H54 (cell line): ENCODE results near the gene GPN1.
"Not testable (repeated sequence)": the region's sequence is repeated elsewhere in the genome, so short reads cannot be mapped to it uniquely, and the experiment has no call there.

Experiments
- DNase-seq: peaks from one replicate; pipeline ENCODE4 v3.0.0; 2011; ENCODE audit warnings: low spot score, mixed read lengths; ENCODE audit not compliant: insufficient read length
- FAIRE-seq: peaks from 3 replicates; lab custom pipeline; 2011; peaks lifted over from hg19 to GRCh38; lab: Jason Lieb, UNC
- POLR2A ChIP-seq: IDR thresholded peaks from 2 replicates; pipeline ENCODE4 v1.6.1; 2011; ENCODE audit warnings: low read depth, mild to moderate bottlenecking, low read length

The GPN1 gene

DNA sequence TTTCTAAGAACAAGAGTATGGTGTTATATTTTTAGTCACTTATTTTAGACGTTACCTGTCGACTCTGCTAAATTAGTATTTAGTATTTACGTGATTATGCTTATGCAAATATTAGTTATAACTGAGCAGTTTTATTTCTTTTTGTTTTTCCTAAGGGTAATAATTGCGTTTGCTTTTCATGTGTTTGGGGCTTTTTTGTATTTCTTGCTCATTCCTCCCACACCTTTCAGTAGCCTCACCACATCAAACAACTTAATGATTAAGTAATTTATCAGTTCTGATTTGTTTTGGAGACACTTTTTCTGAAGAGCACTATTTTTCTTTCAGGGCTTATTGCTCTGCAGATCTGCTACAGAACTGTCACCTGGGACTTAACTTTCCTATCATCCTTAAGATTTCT is 42.4 kb downstream of the GPN1 start:
- no peak for TF ChIP-seq POLR2A
- FAIRE-seq (no peak), DNase-seq (no peak)

DNA sequence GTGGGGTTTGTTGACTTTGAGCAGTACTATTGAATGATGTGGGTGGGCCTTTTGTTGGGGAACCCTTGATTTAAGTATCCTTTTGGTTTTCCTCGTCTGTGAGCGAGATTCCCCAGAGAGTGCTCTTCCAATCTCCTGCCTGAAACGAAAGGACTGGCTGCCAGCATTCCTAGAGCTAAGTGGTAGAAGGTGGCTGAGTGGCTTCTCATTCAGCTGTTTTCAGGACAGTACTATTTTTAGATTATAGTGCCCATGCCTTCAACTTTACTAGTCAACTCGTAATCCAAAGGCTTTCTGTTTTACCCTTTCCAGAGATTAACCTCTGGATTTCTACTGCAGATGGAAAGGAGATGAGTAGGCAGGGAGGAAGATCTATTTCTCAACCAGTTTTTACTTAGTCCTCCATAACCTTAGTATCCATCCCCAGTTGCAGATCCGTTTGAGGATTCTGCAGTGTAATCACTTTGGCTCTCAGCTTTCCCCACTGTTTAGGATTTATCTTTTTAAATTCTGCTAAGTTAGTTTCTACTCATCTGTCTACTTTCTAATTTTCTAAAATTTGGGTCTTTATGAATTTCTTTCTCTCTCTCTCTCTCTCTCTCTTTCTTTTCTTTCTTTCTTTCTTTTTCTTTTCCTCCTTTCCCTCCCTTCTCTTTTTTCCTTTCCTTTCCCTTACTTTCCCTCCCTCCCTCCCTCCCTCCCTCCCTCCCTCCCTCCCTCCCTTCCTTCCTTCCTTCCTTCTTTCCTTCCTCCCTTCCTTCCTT is 44.1 kb downstream of the GPN1 start:
- no peak for FAIRE-seq

DNA sequence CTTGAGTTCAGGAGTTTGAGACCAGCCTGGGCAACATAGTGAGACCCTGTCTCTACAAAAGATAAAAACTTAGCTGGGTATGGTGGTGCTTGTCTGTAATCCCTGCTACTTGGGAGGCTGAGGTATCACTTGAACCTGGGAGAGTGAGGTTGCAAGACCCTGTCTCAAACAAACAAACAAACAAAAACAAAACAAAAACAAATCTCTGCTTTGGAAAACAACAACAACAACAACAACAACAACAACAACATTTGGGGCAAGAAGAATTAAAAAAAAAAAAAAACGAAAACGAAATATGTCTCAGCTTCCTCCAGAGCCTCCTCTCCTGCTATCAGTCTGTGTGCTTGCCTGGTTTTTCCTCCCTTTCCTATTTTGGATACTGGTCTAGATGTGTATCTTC is 51.7 kb downstream of the GPN1 start:
- no peak for TF ChIP-seq POLR2A
- FAIRE-seq: no peak
- no peak for DNase-seq

More for the DNA sequence above, 44.1 kb downstream of the GPN1 start:
- no peak for DNase-seq
- no peak for TF ChIP-seq POLR2A

DNA sequence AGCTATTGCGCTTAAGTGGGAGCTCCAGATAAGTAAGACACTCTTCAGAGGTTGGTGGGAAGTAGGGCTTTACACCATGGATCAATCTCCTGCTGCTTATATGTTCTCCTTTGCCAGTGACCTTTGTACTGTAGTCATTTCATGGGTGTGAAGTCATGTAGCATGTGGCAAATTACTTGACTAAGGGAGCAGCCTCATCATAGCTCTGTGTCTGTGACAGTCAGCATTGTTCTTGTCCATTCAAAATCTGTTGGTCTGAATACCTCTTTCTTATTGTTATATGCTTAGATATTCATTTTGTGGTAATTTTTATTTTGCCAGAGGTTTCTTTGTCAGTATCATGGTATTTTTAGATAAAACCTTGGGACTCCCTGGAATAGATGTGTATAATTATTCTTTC is 53.0 kb downstream of the GPN1 start:
- DNase-seq (no peak), FAIRE-seq (peak; percentile 33)
- no peak for TF ChIP-seq POLR2A

DNA sequence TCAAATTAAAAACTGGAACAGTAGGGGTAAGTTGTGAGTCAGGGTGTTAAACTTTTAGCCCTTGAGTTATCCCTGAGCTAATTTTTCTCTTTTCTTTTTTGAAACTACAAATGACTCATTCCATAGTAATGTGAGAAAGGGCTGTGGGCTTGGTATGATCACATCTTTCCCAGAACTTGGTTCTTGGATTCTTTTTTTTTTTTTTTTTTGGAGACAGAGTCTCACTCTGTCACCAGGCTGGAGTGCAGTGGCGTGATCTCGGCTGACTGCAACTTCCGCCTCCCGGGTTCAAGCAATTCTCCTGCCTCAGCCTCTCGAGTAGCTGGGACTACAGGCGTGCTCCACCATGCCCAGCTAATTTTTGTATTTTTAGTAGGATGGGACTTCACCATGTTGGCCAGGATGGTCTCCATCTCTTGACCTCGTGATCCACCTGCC is 53.5 kb downstream of the GPN1 start:
- DNase-seq: peak; percentile 55
- FAIRE-seq: peak; percentile 64

DNA sequence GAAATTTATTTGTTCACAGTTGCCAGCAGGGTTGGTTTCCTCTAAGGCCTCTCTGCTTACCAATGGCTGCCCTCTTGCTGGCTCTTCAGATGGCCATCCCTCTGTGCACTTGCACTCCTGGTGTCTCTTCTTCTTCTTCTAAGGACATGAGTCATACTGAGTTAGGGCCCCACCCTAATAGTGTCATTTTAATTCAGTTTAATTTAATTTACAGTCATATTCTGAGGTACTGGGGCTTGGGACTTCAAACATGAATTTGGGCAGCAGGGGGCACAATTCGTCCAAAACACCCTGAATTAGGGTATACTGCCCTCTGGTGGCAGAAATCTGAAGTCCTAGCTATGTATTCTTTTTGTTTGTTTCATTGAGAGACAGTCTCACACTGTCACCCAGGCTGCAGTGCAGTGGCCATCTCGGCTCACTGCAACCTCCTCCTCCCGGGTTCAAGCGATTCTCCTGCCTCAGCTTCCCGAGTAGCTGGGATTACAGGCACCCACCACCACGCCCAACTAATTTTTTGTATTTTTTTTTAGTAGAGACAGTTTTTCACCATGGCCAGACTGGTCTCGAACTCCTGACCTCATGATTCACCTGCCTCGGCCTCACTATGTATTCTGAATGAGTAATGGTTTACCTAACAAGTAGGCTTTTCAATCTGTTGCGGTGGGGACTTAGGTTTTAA is 54.7 kb downstream of the GPN1 start:
- DNase-seq (peak; percentile 22), FAIRE-seq (peak; percentile 70)

DNA sequence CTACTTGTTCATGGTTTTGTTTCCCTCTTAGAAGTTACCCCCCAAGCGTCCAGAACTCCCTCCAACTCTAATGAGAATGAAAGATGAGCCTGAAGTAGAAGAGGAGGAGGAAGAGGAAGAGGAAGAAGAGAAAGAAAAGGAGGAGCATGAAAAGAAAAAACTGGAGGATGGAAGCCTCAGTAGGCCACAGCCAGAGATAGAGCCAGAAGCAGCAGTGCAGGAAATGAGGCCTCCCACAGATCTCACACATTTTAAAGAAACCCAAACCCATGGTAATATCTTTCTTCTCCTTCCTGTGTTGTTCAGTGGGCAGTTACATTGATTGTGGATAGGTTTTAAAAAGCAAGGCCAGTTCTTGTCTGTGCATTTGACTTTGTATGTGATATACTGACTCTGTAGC is 56.2 kb downstream of the GPN1 start:
- not testable (repeated sequence) for DNase-seq, FAIRE-seq

More for the DNA sequence above, 54.7 kb downstream of the GPN1 start:
- TF ChIP-seq POLR2A: no peak

DNA sequence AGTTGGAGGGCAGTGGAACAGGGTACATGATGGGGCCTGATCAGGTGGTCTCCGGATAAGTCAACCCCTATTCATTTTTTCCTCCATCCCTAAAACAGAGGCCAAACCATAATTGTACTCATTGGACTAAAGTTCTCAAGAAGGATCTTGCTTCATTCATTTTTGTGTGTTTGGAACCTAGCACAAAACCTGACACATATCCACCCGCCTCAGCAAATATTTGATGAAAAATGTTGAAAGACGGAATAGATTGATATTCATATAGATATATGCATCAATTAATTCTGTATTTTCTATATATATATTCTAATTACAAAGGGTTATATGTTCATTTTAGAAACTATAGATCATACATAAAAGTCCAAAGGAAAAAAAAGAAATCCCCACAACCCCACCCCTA is 56.7 kb downstream of the GPN1 start:
- DNase-seq (no peak), FAIRE-seq (no peak)
- TF ChIP-seq POLR2A: no peak

DNA sequence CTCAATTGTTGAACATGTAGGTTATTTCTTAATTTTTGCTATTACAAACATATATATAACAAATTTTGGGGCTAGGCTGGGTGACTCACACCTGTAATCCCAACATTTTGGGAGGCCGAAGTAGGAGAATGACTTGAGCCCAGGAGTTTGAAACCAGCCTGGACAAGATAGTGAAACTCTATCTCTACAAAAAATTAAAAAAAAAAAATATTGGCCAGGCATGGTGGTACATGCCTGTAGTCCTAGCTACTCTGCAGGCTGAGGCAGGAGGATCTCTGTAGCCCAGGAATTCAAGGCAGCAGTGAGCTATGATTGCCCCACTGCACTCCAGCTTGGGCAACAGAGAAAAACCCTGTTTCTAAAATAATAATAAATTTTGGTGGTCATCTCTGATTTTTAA is 58.4 kb downstream of the GPN1 start:
- DNase-seq: no peak
- TF ChIP-seq POLR2A: no peak
- FAIRE-seq: no peak

DNA sequence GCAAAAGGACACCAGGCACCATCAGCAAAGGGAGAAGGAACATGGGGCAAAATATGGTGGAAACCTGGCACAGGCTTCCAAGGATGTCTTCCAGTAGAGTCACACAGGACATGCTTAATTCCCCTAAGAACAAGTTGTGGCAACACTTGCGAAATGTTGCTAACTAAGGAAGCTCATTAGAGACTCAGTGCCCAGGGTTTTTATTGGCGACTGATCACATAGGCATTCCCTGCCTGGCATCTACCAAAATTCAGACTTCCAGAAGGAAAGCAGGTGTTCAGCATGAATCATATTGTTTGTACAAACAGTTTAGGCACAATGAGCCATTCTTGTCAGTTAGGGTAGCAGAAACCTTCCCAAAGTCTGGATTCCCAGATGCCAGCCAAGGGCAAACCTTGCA is 60.6 kb downstream of the GPN1 start:
- no peak for TF ChIP-seq POLR2A
- FAIRE-seq (peak; percentile 92), DNase-seq (no peak)

DNA sequence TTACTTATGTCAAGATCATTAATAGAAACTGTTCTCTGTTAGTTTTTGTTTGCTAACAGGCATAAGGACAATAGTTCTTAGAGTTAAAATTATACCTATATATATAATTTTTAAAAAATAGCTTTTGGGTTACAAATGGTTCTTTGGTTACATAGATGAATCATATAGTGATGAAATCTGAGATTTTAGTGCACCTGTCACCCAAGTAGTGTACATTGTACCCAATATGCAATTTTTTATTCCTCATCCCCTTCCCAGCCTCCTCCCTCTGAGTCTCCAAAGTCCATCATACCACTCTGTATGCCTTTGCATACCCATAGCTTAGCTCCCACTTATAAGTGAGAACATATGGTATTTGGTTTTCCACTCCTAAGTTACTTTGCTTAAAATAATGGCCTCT is 61.2 kb downstream of the GPN1 start:
- FAIRE-seq (no peak), DNase-seq (no peak)
- no peak for TF ChIP-seq POLR2A

DNA sequence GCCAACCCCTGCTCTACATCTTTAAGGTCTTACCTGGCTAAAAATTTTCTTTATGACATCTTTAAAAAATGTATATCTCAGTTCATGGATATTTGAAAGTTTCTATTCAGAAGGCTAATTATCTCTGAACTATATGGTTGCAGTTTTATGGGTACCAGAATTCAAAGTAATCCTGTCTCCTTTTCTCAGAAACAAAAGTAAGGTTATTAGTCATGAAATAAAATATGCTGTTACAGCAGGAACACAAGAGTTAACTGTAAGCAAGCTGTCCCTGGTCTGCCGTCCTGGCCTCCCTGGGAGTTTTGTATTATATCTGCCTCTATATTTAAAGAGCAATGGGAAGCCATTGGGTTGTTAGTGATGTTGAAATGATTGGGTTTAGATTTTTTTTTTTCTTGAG is 68.8 kb downstream of the GPN1 start:
- DNase-seq (no peak), FAIRE-seq (no peak)
- TF ChIP-seq POLR2A: no peak
